ENCODE results near the gene MED13.

MED13 gene, protein sequence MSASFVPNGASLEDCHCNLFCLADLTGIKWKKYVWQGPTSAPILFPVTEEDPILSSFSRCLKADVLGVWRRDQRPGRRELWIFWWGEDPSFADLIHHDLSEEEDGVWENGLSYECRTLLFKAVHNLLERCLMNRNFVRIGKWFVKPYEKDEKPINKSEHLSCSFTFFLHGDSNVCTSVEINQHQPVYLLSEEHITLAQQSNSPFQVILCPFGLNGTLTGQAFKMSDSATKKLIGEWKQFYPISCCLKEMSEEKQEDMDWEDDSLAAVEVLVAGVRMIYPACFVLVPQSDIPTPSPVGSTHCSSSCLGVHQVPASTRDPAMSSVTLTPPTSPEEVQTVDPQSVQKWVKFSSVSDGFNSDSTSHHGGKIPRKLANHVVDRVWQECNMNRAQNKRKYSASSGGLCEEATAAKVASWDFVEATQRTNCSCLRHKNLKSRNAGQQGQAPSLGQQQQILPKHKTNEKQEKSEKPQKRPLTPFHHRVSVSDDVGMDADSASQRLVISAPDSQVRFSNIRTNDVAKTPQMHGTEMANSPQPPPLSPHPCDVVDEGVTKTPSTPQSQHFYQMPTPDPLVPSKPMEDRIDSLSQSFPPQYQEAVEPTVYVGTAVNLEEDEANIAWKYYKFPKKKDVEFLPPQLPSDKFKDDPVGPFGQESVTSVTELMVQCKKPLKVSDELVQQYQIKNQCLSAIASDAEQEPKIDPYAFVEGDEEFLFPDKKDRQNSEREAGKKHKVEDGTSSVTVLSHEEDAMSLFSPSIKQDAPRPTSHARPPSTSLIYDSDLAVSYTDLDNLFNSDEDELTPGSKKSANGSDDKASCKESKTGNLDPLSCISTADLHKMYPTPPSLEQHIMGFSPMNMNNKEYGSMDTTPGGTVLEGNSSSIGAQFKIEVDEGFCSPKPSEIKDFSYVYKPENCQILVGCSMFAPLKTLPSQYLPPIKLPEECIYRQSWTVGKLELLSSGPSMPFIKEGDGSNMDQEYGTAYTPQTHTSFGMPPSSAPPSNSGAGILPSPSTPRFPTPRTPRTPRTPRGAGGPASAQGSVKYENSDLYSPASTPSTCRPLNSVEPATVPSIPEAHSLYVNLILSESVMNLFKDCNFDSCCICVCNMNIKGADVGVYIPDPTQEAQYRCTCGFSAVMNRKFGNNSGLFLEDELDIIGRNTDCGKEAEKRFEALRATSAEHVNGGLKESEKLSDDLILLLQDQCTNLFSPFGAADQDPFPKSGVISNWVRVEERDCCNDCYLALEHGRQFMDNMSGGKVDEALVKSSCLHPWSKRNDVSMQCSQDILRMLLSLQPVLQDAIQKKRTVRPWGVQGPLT (N-terminal part only)

DNA sequence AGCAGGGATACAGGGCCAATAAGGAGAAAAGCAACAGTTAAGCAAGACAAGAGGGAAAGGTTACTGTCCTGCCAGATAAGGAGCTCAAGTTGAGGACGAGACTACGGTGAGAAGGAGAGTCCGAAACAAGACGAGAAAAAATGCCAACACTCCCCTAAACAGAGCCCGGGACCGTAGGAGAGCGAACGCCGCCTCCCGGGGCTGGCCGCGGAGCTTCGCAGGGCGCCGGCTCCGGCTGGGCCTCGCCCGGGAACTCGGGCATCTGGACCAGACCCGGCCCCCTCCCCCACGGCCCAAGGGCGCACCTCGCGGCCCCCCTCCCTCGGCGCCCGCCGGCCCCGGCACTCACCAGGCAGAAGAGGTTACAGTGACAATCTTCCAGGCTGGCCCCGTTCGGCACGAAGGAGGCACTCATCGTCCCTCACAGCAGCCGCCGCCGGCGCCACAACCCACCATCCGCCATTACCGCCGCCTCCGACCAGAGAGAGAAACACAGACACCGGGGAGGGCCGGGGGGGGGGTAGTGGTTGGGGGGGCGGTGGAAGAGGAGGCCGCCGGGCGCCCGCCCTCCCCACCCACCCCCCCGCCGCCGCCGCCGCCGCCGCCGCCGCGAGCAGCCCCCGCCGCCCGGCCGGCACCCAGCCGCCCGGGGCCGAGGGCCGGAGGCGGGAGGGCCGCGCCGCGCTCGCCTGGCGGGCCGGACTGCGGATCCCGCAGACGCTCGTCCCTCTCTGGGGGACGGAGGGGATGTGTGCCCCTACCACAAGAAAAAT is at the start of gene MED13:
Gene MED13, minus strand, starts transcription at position 488 of the 773 bp plus-strand sequence. Its CDS starts 73 bp downstream, at position 415.
- DNase-seq, result no peak

DNA sequence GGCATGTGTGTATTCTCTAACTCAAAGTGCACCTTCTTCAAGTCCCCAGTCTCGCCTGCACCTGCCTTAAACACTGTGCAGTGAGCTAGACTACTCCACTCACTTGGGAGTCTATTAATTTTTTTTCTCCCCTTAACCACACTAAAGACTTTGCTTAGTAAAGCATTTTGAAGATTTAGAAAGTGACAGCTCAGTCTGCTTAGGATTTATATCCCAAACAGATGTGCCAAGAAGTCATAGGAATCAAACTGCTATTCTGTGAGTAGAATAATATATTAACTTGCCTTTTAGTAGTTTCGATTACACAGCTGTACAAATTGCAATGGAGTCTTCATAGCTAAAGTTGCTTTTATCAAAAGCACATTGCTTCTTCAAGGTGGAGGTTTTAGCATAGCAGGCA is 47.2 kb upstream of the MED13 start:
- no peak for DNase-seq

DNA sequence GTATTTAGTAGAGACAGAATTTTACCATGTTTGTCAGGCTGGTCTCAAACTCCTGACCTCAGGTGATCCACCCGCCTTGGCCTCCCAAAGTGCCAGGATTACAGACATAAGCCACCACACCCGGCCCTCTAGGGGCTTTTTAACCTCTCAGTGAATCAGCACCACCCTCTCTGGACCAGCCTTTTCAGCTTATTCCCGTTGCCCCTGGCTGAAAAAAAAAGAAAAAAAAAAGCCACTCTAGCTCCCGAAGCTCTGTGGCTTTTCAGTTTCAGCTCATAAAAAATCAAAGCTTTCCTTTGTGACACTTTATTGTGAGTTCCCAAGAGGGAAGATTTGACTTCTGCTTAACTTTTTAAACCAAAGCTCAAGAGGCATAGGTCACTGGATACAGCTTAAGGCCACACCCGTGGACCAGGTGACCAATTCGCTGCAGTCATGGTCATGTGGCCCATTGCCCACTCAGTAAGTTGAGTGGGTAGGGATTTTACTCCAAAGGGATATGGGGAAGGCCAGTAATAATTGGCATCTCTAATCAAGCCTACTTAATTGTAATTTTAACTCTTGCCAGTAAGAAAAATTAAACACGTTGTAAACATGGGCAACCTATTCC is 46.6 kb upstream of the MED13 start:
- no peak for DNase-seq

DNA sequence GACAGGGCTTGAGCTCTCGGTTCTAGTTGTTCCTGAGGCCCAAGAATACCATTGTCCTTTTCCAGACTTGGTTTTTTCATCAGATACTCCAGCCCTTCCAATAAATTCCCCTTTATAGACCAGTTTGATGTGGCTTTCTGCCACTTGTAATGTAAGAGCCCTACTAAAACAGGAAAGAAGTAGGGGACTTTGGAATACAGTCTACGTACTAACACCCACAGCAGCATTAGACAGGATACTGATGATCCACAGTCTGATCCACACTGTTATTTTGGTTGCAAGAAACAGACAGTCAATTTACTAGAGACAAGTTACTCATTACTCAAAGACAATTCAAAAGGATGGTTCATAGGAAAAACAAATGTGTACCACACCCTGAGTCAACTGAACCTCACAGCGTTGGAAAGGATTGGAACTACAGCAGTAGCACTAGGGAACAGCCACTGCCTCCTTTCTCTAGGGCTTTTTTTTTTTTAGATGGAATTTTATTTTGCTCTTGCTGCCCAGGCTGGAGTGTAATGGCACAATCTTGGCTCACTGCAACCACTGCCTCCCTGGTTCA is 45.9 kb upstream of the MED13 start:
- DNase-seq, result no peak

DNA sequence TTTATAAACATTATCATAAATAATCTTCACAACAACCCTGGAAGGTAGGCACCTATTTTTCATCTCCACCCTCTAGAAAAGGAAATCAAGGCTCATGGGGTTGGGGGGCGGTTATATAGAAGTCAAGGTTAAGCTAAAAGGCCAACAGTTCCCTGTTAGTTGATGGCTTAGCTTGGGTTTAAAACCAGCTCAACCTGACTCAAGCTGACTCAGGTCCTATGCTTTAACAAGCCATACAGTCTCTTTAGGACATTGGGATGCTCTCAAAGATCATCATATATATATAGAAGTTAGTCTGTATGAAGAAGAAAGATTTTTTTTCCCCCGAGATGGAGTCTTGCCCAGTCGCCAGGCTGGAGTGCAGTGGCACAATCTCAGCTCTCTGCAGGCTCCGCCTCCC is 44.8 kb upstream of the MED13 start:
- DNase-seq, result no peak

DNA sequence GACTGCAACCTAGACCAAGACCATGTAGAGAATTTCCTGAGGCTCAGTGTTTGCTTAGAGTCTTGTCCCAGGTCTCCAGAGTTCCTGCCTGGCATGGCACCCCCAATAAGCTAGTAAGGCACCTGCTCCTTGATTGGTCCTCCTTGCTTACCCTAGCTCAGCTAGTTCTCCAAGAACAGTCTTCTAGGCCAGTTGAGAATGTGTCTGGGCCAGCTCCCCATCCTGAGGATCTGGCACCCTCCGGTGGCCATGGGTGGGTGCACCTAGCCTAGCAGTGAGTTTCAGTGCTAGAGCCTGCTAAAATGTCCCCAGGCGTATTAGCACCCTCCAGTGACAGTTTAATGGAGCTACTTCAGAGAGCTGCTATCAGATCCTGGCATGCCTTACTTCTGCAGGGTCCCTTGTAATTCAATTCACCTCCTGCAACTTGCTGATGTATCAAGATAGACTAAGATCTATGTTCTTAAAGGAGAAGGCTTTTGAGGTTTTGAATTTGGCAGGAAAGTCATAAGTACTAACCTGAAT is 44.4 kb upstream of the MED13 start:
- DNase-seq, result peak; percentile 64

DNA sequence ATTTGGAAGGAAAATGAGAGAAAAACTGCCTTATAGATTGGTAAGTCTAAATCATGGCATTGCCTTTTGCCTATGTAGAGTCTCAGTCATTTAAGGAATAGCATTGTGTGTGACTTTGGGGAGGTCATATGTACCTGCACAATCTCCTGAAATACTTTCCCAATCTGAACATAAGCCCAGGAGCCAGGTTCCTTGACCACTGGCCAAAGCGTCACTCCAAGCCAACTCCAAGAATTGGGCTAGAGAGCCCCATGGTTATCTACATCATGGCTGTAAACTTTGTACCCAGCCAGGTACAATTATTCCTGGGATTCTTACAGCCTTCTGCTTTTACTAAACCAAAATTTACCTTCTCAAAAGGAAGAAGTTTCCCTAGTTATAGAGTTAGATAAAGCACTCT is 40.8 kb upstream of the MED13 start:
- DNase-seq, result no peak

DNA sequence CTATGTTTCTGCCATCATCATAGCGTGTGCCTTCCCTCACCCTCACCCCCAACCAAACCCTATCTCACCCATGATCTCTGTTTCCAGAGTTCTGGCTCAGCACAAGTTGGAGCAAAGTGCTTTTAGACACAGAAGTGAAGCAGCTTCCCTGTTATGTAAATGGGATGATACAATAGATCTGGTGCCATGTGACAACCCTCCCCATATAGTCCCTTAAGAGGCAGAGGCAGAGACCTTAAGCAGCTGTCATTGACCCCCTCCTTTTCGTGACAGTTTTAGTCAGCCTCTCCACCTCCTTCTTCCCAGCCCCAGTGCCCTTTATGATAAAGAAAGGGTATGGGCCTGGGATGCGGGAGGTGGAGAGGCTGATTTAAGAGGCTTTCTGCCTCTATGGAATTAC is 40.3 kb upstream of the MED13 start:
- no peak for DNase-seq

DNA sequence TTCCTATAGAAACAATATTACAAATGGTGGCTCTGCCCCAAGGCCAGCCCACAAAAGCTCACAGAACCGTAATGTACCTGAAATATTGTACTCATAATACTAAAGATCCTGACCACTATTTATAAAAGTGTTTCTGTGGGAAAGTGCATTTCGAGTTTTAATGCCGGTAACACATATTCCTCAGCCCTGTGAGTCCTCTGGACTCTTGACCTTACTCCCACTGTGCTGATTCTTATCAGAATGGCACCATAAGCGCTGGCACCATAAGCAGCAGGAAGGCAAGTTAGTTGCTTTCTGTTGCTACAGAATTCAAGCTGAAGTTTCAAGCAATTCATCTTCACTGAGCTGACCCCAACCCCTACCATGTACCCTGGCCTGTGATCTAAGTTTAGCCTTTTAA is 36.4 kb upstream of the MED13 start:
- DNase-seq, result no peak

DNA sequence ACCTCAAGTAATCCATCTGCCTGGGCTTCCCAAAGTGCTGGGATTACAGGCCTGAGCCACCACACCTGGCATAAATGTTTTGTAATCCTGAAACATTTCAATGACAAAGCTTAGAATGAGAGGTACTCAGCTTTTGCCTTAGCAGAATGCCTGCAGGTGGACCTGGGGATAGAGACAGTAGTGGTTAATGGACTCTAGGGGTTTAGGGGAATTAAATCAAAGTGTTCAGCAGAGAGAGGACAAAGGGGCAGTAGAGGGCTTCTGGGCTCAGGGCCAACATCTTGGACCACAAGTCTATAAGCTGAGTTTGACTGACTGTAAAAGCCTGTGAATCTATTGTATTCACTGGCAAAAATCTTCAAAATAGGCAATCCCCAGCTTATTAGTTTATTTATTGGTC is 36.0 kb upstream of the MED13 start:
- no peak for DNase-seq

DNA sequence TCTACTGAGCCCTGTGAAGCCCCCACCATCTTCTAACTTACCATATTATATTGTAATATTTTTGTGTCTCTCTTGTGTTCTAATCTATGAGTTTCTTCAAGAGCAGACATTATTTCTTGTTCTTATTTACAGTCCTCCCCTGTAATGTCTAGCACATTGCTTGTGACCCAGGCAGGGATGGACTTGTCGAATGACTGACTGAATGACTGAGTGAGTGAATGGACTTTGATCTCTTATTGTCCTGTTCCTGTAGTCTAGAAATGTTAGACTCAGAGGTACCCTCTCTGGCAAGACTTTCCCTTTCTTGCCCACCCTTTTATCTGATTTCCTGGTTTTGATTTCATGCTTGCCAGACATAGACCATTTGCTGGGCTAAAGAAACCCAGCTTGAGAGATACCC is 35.0 kb upstream of the MED13 start:
- no peak for DNase-seq

DNA sequence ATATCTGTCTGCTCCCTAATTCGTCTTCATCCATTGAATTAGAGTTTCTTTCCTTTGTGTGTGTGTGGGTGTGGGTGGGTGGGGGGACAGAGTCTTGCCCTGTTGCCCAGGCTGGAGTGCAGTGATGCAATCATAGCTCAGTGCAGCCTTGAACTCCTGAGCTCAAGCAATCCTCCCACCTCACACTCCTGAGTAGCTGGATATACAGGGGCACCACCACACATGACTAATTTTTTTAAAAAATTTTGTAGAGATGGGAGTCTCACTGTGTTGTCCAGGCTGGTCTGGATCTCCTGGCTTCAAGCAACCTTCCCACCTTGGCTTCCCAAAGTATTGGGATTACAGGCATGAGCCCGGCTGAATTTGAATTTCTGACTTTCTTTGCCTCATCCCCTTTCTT is 34.5 kb upstream of the MED13 start:
- no peak for DNase-seq

DNA sequence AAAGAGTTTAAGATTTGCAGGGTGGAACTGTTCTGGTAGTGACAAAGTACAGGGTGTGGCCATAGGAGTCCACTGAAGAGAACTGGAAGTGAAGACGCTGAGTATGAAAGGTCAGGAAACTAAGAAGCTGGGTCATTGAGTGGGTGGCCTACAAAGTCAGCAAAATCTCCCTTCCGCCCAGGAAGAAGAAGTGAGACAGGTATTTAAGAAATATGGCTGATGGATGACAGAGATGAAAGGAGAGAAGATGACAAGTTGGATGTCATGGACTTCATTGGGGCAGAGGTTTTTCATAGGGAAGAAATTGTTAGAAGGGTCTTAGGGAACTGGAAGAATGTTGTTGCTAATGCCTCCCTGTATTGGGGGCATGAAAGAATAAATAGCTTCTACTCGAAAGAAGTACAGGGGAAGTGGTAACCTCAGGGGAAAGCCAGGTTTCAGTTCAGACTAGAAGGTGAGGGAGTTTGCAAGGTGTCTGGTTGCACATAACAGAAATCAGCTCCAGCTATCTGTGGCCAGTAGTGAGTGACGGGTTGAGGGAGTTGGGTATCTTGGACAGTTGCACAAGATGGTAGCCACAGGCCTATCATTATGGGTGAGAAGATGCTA is 33.6 kb upstream of the MED13 start:
- DNase-seq, result no peak

DNA sequence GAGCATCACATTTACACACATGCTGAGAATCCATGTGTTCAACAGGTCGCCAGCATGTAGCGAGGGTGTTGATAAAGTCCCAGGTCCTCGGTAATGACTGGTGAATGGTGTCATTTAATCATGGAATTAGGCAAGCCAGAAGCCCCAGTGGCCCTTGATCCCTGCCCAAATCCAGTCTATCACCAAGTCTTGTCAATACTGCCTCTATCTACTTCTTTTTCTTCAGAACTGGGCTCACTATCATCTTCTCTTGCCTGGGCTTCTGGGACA is 31.3 kb upstream of the MED13 start:
- no peak for DNase-seq

DNA sequence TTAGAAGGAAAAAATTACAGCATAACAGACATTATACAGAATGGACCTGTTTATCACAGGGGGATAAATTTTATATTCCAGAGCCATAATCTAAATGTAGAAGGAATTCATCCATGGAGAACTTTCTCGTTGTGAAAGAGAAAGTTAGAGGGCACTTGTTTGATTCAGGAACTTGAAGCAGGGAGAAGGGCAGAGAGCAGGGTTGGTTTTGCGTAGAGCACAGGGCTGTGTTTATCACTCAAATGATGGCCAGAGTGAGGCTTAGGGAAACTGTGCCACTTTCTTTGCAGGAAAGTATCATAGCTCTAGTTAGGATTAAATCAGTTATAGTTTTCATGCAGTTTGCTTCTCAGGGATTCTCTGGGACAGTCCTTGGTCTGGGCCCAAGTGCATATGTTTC is 29.1 kb upstream of the MED13 start:
- no peak for DNase-seq

DNA sequence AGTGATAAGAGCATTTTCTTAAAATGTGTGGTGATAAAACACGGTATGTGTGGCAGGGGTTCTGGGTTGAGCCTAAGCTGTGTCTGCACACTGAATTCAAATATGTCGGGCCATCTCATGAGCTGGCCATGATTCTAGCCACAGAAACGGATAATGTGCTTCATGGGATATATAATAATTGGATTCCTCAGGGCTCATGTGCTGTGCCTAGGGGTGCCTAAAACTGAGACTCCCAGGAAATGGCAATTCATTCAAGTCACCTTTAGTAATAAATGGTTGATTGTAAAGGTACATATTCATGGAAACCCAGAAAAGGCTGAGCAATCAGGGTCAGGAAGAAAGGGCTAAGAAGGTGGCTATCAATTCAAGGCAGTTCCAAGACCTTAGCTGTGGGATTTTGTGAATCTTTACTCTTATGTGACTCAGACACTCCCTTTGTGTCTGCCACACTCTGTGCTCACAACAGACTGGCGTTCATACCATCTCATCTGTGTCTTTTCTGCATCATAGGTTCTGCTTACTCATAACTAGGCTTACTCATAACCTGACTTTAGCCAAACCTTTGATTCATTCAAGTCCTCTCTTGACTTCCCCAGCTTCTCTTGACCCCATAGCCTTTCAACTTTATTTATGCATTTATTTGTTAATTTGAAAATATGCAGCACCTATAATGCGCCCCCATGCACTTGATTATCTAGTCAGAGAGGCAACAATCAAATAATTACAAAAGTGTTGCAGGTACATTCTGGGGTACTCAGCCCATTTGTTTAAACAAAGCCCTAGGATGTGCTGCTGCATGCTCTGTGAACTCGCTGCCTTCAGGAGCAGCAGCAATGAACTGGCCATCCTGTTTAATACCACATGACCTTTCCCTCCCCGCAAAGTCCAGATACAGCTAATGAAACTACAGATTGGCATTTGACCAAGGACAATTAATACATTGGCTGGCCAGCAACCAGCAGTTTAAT is 28.4 kb upstream of the MED13 start:
- DNase-seq, result no peak

DNA sequence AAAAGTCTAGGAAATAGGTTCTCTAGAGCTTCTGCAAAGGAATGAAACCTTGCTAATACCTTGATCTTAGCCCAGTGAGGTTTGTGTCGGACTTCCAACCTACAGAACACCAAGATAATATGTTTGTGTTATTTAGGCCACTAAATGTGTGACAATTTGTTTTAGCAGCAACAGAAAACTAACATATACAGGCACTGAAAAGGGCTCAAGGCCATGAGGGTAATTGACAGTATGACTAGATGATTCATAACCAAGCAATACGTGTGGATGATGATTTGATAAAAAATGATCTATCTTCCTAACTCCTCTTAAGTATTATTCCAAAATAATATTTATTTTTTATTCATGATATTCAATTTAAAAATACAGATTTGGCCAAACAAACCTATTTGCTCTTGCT is 27.7 kb upstream of the MED13 start:
- DNase-seq, result no peak

DNA sequence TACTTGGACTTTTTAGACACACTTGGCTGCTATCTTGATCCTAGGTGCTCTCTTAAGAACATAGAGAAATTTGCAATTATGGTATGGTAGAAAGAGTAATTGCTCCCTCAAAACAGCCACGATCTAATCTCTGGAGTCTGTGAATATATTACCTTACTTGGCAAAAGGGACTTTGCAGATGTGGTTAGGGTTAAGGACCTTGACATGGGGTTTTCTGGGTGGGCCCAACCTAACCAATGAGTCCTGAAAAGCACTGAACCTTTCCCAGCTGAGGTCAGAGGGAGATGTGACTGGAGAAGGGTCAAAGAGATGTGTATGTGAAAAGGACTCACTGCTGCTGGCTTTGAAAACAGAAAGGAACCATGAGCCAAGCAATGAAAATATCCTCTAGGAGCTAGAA is 26.7 kb upstream of the MED13 start:
- no peak for DNase-seq

DNA sequence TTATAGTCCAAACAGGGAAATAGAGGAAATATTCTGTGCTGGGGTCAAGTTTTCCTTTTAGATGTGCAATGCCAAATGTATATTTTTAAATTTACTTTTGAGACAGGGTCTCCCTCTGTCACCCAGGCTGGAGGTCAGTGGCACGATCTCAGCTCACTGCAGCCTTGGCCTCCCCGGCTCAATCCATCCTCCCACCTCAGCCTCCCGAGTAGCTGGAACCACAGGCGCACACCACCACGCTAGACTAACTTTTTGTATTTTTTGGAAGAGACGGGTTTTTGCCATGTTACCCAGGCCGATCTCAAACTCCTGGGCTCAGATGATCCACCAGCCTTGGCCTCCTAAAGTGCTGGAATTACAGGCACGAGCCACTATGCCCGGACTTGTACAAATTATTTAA is 25.8 kb upstream of the MED13 start:
- no peak for DNase-seq
